ENCODE results near the gene GTF2H1.
"Not testable (repeated sequence)": the region's sequence is repeated elsewhere in the genome, so short reads cannot be mapped to it uniquely, and the experiment has no call there.

Gene GTF2H1

GRCh38 chr11:18319914-18320313 lies 2.5 kb upstream of the GTF2H1 start:
- DNase-seq, result no peak
- ATAC-seq, result no peak

GRCh38 chr11:18320617-18321016 lies 1.8 kb upstream of the GTF2H1 start:
- ATAC-seq (no peak), DNase-seq (no peak)

DNA sequence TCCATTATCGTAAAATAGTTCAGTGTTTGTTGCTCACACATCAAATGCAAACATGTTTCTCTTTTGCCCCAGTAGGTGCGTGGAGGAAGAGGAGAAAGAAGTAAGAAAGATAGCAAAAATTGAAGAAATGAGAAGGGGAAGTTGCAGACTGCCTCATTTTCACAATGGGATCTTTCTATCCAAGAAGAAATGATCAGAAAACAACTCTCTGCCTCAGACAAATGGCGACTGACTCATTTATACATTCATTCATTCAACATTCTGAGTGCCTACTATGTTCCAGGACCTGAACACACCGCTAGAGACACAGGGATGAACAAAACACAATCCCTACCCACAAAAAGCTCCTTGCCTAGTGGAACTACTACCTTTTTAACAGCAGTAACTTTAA lies 794 bp upstream of the GTF2H1 start:
- DNase-seq (no peak), ATAC-seq (peak; percentile 2)

- no peak for ATAC-seq
- DNase-seq, result no peak
These were observed 627 bp downstream of the GTF2H1 start for GRCh38 chr11:18322818-18323570.

- not testable (repeated sequence) for DNase-seq, ATAC-seq
These were observed 1.5 kb downstream of the GTF2H1 start for GRCh38 chr11:18323881-18324280.

DNA sequence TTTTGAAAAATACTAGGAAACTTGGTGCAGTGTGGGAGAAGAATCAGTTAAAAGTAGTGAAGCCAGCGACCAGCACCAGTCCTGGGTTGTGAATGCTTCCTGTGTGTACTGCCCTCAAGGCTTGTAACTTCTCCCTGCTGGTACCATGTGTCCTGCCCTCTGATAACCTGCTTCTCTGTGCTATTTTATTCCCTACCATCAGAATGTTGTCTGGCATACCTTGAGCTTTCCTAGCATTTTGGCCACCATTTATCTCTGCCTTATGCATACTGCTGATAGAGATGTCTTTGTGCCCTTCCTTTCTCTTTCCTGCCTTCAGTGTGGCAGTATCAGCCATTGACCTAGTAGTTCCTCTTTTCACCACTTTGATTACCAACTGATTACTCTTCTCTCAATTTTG lies 2.0 kb downstream of the GTF2H1 start:
- ATAC-seq, result no peak
- DNase-seq, result no peak

- DNase-seq (no peak), ATAC-seq (peak; percentile 61)
These were observed 7.0 kb downstream of the GTF2H1 start for GRCh38 chr11:18329196-18329870.

DNA sequence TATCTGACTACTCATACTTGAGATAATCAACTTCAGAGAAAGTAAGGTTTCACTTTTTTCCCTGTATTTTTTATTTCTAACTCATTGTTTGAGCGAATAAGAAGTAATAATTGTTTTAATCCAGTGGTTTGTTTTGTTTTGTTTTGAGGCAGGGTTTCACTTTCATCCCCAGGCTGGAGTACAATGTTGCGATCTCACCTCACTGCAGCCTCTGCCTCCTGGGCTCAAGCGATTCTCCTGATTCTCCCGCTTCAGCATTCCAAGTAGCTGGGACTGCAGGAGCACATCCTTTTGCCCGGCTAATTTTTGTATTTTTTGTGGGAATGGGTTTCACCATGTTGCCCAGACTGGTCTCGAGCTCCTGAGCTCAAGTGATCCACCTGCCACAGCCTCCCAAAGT lies 8.6 kb downstream of the GTF2H1 start:
- DNase-seq, result no peak
- ATAC-seq, result no peak

DNA sequence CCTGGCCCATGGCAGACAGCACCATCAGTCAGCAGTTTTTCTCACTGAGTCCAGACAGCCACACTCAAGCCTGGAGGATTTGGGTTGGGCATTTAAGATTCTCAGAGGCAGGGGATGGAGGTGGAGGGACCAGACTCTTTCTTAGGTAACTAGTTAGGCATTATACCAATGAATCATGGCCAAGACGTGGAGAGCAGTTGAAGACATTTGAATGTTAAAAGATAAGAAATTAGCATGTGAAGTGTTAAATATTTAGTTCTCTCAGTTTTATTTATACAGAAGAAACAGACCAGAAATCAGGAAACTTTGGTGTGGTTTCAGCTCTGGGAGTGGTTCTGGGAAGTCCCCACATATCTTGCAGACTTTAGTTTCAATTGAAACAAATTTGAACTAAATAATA lies 9.9 kb downstream of the GTF2H1 start:
- DNase-seq, result no peak
- ATAC-seq, result peak; percentile 41

- DNase-seq (no peak), ATAC-seq (no peak)
These were observed 10.5 kb downstream of the GTF2H1 start for GRCh38 chr11:18332891-18333290.

DNA sequence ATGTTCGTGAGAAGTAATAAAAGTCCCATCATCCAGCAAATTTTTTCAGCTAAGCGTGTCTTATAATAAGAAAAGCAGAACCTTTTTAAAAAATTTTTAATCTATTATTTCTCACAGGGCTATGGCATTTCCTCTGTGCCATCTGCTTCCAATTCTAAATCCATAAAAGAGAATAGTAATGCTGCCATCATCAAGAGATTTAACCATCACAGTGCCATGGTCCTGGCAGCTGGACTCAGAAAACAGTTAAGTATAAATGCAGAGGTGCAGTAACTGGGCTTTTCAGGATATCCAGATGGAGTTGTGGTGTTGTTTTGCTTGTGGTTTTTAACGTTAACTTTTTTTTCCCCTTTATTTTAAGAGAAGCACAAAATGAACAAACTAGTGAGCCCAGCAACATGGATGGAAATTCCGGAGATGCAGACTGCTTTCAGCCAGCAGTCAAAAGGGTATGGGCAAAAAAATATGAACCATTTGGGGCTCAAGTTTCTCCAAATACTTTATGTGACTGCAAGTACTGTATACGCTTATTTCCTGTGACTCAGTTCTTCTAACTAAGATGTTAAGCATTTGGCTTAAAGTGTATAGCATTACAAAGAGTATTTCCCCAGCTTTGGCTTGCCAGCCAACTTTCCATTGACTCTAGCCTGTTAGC lies 25.2 kb downstream of the GTF2H1 start:
- ATAC-seq, result no peak
- DNase-seq, result no peak

GRCh38 chr11:18352581-18352980 lies 30.2 kb downstream of the GTF2H1 start:
- DNase-seq, result no peak
- ATAC-seq, result no peak

DNA sequence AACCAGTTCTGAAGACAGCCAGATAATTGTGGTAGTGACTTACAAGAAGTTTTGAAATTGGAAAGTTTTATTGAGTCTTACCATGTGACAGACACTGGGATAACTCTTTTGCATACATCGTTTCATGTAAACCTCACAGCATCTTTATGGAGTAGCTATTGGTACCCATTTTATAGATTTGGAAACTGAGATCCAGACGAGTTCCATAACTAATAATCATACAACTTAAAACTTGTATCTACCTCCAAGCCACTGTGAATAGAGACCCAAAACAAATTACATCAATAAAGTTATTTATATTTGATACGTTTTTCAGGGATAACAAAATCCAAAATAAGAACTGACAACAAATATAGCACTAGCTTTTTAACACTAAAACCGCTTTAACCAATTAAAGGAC lies 36.3 kb downstream of the GTF2H1 start:
- no peak for DNase-seq
- no peak for ATAC-seq

- DNase-seq (no peak), ATAC-seq (no peak)
These were observed 38.8 kb downstream of the GTF2H1 start for GRCh38 chr11:18361154-18361553.

DNA sequence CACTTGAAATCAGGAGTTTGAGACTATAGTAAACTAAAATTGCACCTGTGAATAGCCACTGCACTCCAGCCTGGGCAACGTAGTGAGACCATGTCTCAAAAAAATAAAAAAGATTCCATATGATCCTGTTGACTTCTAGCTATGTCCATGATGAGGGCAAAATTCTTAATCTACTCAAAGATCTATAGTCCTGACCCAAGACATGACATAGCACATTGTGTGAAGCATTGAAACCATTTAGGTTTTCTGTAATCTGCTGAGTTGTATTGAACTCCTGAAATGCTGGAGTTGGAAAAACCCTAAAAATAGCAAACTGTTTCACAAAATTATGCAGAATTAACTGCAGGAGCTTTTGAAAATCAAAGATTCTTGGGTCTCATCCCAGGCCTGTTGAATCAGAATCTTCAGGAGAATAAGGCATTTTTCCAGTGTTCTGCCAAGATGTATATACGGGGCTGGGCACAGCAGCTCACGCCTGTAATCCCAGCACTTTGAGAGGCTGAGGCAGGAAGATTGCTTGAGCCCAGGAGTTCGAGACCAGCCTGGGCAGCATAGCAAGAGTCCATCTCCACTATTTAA lies 42.2 kb downstream of the GTF2H1 start:
- DNase-seq (no peak), ATAC-seq (no peak)

- DNase-seq, result no peak
These were observed 43.4 kb downstream of the GTF2H1 start for GRCh38 chr11:18365741-18366140.

DNA sequence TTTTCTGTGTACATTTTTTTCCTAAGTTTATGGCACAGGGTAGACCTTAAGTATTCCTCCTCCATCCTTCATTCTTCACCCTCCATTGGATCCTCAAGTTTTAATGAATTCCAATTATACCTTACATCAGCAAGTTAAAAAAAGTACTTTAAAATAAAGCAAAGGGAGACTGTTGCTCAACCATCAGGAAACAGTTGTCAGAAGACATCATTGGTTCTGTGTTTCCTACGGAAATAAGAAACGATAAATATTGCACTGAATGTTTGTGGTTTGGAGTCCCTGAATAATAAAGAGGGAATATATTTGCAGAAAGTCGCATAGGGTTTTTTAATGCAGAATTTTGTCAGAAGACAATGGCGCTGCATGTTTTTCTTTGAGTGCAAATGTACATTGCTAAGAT lies 43.9 kb downstream of the GTF2H1 start:
- ATAC-seq, result no peak
- no peak for DNase-seq

More at GRCh38 chr11:18365741-18366140, 43.4 kb downstream of the GTF2H1 start:
- ATAC-seq, result no peak

DNA sequence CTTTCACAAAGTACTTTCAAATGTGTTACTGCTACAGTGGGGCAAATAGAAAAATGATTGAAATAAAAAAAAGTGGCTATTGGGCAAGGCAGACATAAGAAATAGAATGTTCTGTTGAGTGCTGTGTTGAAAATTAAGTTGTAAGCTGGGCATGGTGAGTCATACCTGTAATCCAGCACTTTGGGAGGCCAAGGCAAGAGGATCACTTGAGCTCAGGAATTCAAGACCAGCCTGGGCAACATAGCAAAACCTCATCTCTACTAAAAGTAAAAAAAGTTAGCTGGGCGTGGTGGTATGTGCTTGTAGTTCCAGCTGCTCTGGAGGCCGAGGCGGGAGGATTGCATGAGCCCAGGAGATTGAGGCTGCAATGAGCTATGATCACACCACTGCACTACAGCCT lies 45.1 kb downstream of the GTF2H1 start:
- DNase-seq (no peak), ATAC-seq (no peak)

GRCh38 chr11:18368221-18368620 lies 45.9 kb downstream of the GTF2H1 start:
- DNase-seq (no peak), ATAC-seq (no peak)

DNA sequence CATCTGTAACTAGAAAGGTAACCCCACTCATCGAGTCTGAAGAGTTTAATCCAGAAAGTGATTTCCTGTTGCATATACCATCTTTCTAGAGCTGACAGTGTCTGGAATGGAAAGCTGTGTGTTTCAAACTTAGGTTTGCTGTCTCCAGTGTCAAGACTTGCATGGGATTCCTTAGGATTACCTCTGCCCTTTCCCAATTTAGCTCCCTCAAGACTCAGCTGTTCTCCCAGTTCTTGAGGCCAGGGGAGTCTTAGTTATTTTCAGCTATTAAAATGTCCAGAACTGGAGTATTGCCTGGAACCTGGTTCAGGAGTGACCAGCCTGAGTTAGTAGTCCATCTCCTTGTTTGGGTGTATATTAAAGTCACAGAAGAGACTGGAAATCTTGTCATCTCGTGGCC lies 47.0 kb downstream of the GTF2H1 start:
- no peak for DNase-seq

DNA sequence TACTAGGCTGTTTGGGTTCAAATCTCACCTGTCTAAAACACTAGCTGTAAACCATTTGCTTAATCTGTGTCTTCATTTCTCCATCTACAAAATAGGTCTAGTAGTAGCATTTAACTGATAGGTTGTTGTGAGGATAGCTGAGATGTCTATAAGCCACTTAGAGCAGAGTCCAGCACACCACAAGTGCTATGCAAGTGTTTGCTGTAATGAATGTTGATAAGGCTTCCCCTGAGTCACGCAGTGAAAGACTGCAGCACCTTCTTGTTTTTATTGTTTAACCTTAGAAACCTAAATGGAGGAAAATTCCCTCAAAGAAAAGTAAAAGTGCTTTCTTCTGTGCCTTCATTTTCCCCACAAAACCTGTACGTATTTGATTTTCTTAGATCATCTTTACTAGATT lies 48.9 kb downstream of the GTF2H1 start:
- DNase-seq, result no peak
- ATAC-seq, result no peak

More for the DNA sequence above, 47.0 kb downstream of the GTF2H1 start:
- no peak for ATAC-seq

GRCh38 chr11:18372201-18372600 lies 49.8 kb downstream of the GTF2H1 start:
- no peak for DNase-seq
- ATAC-seq, result no peak

- ATAC-seq, result no peak
These were observed 52.6 kb downstream of the GTF2H1 start for GRCh38 chr11:18374956-18375355.

More at GRCh38 chr11:18374956-18375355, 52.6 kb downstream of the GTF2H1 start:
- DNase-seq, result no peak

All from stimulated activated naive CD8-positive, alpha-beta T cell treated with anti-CD3 and anti-CD28 coated beads, Interleukin-15, Interleukin-2, amounts not matched to agents 100 U/mL and 50 U/mL, for 24 hours (primary cell).